WTC11 (cell line): ENCODE data around the gene MSL3B.
A peak's percentile ranks its signal among the peaks of the same experiment; 100 is the strongest.

Experiments
- ATAC-seq: fragments of 200-7000 bp; cut with Tn5 transposase; 2 replicates; pipeline ENCODE4 v1.10.0; 2021; ENCODE audit warnings: mild to moderate bottlenecking, moderate library complexity
- CTCF ChIA-PET: fragments of 300-600 bp; sonication (Branson Sonifier 250); formaldehyde crosslinking; loops from one replicate; lab custom pipeline; 2021; ENCODE audit warnings: antibody characterized with exemption; lab: Charles Lee
- POLR2A ChIA-PET: fragments of 350-600 bp; sonication (Branson Sonifier 250); formaldehyde crosslinking; loops from one replicate; lab custom pipeline; 2021; ENCODE audit warnings: antibody characterized with exemption; lab: Charles Lee
- DNase-seq: peaks from one replicate; pipeline ENCODE4 v3.0.0; 2021; ENCODE audit warnings: low spot score
- H3K27ac Mint-ChIP-seq: 2 replicates; pipeline ENCODE4 v1.8.0; 2021; ENCODE audit warnings: mixed read lengths
- H3K27me3 Mint-ChIP-seq: 2 replicates; pipeline ENCODE4 v1.8.0; 2021; ENCODE audit warnings: low read depth, mild to moderate bottlenecking, moderate library complexity, mixed read lengths
- H3K36me3 Mint-ChIP-seq: 2 replicates; pipeline ENCODE4 v1.8.0; 2021; ENCODE audit warnings: mixed read lengths
- H3K4me1 Mint-ChIP-seq: 2 replicates; pipeline ENCODE4 v1.8.0; 2022; ENCODE audit warnings: mixed read lengths
- H3K4me3 Mint-ChIP-seq: 2 replicates; pipeline ENCODE4 v1.8.0; 2021; ENCODE audit warnings: mild to moderate bottlenecking, moderate library complexity, mixed read lengths
- H3K9me3 Mint-ChIP-seq: 2 replicates; pipeline ENCODE4 v1.8.0; 2021; ENCODE audit warnings: mixed read lengths
- CREB1 ChIP-seq: sonication (generic); formaldehyde crosslinking; IDR thresholded peaks from 2 replicates; pipeline ENCODE4 v1.8.0; 2023; ENCODE audit warnings: mild to moderate bottlenecking, missing genetic modification reagents
- CTCF ChIP-seq: fragments of 200-600 bp; IDR thresholded peaks from 2 replicates; pipeline ENCODE4 v1.8.0; 2022; ENCODE audit warnings: antibody characterized with exemption
- GTF2I ChIP-seq: fragments of 250-450 bp; sonication (Bioruptor Pico); conservative IDR thresholded peaks from 2 replicates; pipeline ENCODE4 v1.4.0; 2021; ENCODE audit warnings: mild to moderate bottlenecking
- HMGA2 ChIP-seq: fragments of 250-450 bp; sonication (Bioruptor Pico); IDR thresholded peaks from 2 replicates; pipeline ENCODE4 v1.4.0; 2021; ENCODE audit warnings: mild to moderate bottlenecking, moderate library complexity
- JAZF1 ChIP-seq: fragments of 250-450 bp; sonication (Bioruptor Pico); IDR thresholded peaks from 2 replicates; pipeline ENCODE4 v1.9.0; 2021; ENCODE audit warnings: moderate library complexity, mild to moderate bottlenecking, inconsistent platforms
- MAX ChIP-seq: sonication (generic); formaldehyde crosslinking; IDR thresholded peaks from 2 replicates; pipeline ENCODE4 v1.8.0; 2022; ENCODE audit warnings: mild to moderate bottlenecking, missing genetic modification reagents
- NFE2L1 ChIP-seq: sonication (generic); formaldehyde crosslinking; IDR thresholded peaks from 2 replicates; pipeline ENCODE4 v1.8.1; 2023; ENCODE audit warnings: missing genetic modification reagents
- SMAD3 ChIP-seq: sonication (generic); formaldehyde crosslinking; IDR thresholded peaks from 2 replicates; pipeline ENCODE4 v1.8.0; 2022; ENCODE audit warnings: missing genetic modification reagents, mild to moderate bottlenecking, borderline replicate concordance
- SP1 ChIP-seq: sonication (generic); formaldehyde crosslinking; conservative IDR thresholded peaks from 2 replicates; pipeline ENCODE4 v1.8.1; 2022; ENCODE audit warnings: missing genetic modification reagents
- ZBTB21 ChIP-seq: sonication (generic); formaldehyde crosslinking; IDR thresholded peaks from 2 replicates; pipeline ENCODE4 v1.8.1; 2023; ENCODE audit warnings: mild to moderate bottlenecking, missing genetic modification reagents, borderline replicate concordance
- ZNF317 ChIP-seq: sonication (generic); formaldehyde crosslinking; IDR thresholded peaks from 2 replicates; pipeline ENCODE4 v1.8.1; 2023; ENCODE audit warnings: low read depth, mild to moderate bottlenecking, moderate library complexity, missing genetic modification reagents, borderline replicate concordance
- TF ChIP-seq, protein P1 (sequence below): sonication (generic); formaldehyde crosslinking; IDR thresholded peaks from 2 replicates; pipeline ENCODE4 v1.8.0; 2022; ENCODE audit warnings: missing genetic modification reagents
- TF ChIP-seq, protein P2 (sequence below): fragments of 250-450 bp; sonication (Bioruptor Pico); conservative IDR thresholded peaks from 2 replicates; pipeline ENCODE4 v1.9.0; 2021; ENCODE audit warnings: mild to moderate bottlenecking
- TF ChIP-seq, protein P3 (sequence below): sonication (generic); formaldehyde crosslinking; IDR thresholded peaks from 2 replicates; pipeline ENCODE4 v1.8.1; 2022; ENCODE audit warnings: low read depth, missing genetic modification reagents, borderline replicate concordance
- TF ChIP-seq, protein P4 (sequence below): sonication (generic); formaldehyde crosslinking; IDR thresholded peaks from 2 replicates; pipeline ENCODE4 v1.8.1; 2023; ENCODE audit warnings: mild to moderate bottlenecking, missing genetic modification reagents, moderate library complexity

MSL3B gene

DNA sequence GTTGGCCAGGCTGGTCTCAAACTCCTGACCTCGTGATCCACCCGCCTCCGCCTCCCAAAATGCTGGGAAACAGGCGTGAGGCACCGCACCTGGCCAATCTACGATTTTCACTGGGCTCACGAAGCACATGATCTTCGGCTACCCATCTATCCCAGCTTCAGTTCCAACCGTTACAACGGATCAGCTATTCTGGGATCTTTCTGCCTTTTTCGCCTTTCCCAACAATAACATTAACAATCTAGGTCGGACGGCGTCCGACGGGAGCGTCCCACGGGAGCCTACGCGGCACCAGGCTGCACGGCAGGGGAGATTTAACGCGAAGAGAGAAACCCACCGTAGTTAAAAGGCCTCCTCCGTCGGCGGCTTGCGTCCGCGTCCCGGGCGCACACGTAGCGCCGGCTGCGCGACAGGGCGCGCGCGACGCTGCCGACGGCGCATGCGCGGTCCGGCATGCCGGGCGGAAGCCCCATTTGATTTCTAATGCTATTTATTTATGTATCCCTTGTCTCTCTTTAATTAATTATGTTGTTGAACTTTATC, at the start of gene MSL3B (continued):
- TF ChIP-seq CREB1 (CRISPR knock-in tag) (peak; percentile 31; the same call in 1 of the 2 replicates), SMAD3 (CRISPR knock-in tag) (peak; percentile 71; the same call in 1 of the 2 replicates)

DNA sequence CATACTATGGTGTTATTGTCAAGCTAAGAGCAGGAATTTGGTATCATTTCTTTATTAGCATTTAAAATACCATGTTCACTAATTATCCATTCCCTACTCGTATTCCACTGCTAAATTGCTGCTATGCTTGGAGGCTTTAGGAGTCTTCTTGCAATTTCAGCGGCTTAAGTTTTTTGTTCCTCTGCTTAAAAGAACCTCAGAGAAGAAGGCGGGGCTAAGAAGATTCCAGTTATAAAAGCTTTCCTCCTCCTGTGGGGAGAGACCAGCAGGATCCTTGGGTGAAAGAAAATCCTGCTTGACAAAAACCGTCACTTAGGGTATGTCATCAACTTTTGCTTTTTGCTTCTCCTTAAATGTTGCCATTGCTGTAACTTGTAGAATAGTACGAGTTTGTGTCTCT, 48.9 kb upstream of the MSL3B start, which contains the start of gene TRPM8:
Gene TRPM8, plus strand, starts transcription at position 258 of the 400 bp plus-strand sequence. CDS start 9,165 bp downstream, outside the sequence.
- POLR2A ChIA-PET, result no interaction called here
- no peak for DNase-seq
- H3K9me3 Mint-ChIP-seq, result no peaks in the 10 kb centered on the region
- H3K27me3 Mint-ChIP-seq, result no peaks in the 10 kb centered on the region; the same call in 1 of the 2 replicates
- H3K4me3 Mint-ChIP-seq, result no peak within 1 kb of the TSS
- CTCF ChIA-PET, result interaction anchor here (1.3 to 2.4 kb wide), 3 partner anchors 10 to 59 kb away, joined by 4 to 13 read pairs (median 10); no protein-coding TSS in a partner anchor
- no peak for ATAC-seq
- H3K36me3 Mint-ChIP-seq, result no peaks in the 10 kb centered on the region
- H3K4me1 Mint-ChIP-seq, result peaks cover 11% of the 10 kb centered on the region
- TF ChIP-seq JAZF1 (CRISPR knock-in tag), result no peak
- no peak for TF ChIP-seq ZBTB21
- TF ChIP-seq, protein P1, sequence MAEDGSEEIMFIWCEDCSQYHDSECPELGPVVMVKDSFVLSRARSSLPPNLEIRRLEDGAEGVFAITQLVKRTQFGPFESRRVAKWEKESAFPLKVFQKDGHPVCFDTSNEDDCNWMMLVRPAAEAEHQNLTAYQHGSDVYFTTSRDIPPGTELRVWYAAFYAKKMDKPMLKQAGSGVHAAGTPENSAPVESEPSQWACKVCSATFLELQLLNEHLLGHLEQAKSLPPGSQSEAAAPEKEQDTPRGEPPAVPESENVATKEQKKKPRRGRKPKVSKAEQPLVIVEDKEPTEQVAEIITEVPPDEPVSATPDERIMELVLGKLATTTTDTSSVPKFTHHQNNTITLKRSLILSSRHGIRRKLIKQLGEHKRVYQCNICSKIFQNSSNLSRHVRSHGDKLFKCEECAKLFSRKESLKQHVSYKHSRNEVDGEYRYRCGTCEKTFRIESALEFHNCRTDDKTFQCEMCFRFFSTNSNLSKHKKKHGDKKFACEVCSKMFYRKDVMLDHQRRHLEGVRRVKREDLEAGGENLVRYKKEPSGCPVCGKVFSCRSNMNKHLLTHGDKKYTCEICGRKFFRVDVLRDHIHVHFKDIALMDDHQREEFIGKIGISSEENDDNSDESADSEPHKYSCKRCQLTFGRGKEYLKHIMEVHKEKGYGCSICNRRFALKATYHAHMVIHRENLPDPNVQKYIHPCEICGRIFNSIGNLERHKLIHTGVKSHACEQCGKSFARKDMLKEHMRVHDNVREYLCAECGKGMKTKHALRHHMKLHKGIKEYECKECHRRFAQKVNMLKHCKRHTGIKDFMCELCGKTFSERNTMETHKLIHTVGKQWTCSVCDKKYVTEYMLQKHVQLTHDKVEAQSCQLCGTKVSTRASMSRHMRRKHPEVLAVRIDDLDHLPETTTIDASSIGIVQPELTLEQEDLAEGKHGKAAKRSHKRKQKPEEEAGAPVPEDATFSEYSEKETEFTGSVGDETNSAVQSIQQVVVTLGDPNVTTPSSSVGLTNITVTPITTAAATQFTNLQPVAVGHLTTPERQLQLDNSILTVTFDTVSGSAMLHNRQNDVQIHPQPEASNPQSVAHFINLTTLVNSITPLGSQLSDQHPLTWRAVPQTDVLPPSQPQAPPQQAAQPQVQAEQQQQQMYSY (CRISPR knock-in tag), result no peak
- TF ChIP-seq, protein P2, sequence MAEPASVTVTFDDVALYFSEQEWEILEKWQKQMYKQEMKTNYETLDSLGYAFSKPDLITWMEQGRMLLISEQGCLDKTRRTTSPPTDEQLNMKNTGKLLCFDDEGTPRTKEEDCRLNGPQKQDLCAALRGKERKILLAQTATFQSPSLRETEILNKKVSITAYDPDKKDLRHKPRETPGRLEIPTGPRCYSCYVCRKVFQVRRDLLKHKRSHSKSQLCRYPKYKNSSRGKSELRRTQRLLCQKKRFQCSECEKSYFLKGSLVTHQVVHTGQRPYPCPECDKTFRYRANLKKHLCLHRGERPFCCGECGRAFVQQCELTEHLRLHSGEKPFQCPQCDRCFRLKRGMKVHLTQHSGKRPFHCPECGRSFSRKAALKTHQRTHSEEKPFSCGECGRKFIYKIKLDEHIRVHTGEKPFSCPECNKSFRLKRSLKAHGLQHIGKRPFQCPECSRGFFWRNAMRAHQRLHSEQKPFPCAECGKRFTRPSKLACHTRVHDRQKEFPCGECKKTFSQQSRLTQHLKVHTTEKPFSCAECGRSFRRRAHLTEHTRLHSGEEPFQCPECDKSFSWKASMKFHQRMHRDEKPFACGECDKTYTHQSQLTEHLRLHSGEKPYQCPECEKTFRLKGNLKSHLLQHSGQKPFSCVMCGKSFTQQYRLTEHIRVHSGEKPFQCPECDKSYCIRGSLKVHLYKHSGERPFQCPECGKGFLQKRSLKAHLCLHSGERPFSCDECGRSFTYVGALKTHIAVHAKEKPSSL (CRISPR knock-in tag), result no peak
- TF ChIP-seq HMGA2, result no peak
- TF ChIP-seq SP1, result no peak
- TF ChIP-seq CTCF, result no peak
- TF ChIP-seq, protein P3, sequence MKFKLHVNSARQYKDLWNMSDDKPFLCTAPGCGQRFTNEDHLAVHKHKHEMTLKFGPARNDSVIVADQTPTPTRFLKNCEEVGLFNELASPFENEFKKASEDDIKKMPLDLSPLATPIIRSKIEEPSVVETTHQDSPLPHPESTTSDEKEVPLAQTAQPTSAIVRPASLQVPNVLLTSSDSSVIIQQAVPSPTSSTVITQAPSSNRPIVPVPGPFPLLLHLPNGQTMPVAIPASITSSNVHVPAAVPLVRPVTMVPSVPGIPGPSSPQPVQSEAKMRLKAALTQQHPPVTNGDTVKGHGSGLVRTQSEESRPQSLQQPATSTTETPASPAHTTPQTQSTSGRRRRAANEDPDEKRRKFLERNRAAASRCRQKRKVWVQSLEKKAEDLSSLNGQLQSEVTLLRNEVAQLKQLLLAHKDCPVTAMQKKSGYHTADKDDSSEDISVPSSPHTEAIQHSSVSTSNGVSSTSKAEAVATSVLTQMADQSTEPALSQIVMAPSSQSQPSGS (CRISPR knock-in tag), result no peak
- TF ChIP-seq, protein P4, sequence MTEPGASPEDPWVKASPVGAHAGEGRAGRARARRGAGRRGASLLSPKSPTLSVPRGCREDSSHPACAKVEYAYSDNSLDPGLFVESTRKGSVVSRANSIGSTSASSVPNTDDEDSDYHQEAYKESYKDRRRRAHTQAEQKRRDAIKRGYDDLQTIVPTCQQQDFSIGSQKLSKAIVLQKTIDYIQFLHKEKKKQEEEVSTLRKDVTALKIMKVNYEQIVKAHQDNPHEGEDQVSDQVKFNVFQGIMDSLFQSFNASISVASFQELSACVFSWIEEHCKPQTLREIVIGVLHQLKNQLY, result no peak
- TF ChIP-seq MAX (CRISPR knock-in tag), result no peak
- no peak for TF ChIP-seq ZNF317 (CRISPR knock-in tag)
- TF ChIP-seq SMAD3 (CRISPR knock-in tag), result no peak
- TF ChIP-seq NFE2L1 (CRISPR knock-in tag), result no peak
- no peak for TF ChIP-seq GTF2I (CRISPR knock-in tag)
- no peak within 1 kb of the TSS for H3K27ac Mint-ChIP-seq
